Activated CD8-positive, alpha-beta T cell treated with anti-CD3 and anti-CD28 coated beads for 36 hours (primary cell): Measurements from ENCODE around the gene CCDC170. TPM values are rescaled to one million over a fixed set of nuclear protein-coding genes. Genes with fewer than 3 reads are reported as not detected.

Experiments used
- ATAC-seq: fragments of 200-7000 bp; cut with Tn5 transposase; one replicate; pipeline ENCODE4 v1.10.0; 2021; ENCODE audit warnings: mild to moderate bottlenecking, moderate library complexity
- CTCF ChIA-PET: fragments of 350-600 bp; sonication (Branson Sonifier 250); formaldehyde crosslinking; loops from one replicate; lab custom pipeline; 2021; ENCODE audit warnings: antibody characterized with exemption; lab: Charles Lee
- POLR2A ChIA-PET: fragments of 350-600 bp; sonication (Branson Sonifier 250); formaldehyde crosslinking; loops from one replicate; lab custom pipeline; 2021; ENCODE audit warnings: antibody characterized with exemption; lab: Charles Lee
- DNase-seq: peaks from one replicate; pipeline ENCODE4 v3.0.0-alpha.2; 2020
- H3K27ac Mint-ChIP-seq: one replicate; pipeline ENCODE4 v1.8.0; 2021; ENCODE audit warnings: mild to moderate bottlenecking, mixed read lengths
- H3K27me3 Mint-ChIP-seq: one replicate; pipeline ENCODE4 v1.8.0; 2021; ENCODE audit warnings: mixed read lengths
- H3K36me3 Mint-ChIP-seq: one replicate; pipeline ENCODE4 v1.8.0; 2021; ENCODE audit warnings: low read depth, mixed read lengths
- H3K4me1 Mint-ChIP-seq: one replicate; pipeline ENCODE4 v1.8.0; 2021; ENCODE audit warnings: low read depth, mixed read lengths
- H3K4me3 Mint-ChIP-seq: one replicate; pipeline ENCODE4 v1.8.0; 2021; ENCODE audit warnings: mild to moderate bottlenecking, moderate library complexity, mixed read lengths
- H3K9me3 Mint-ChIP-seq: one replicate; pipeline ENCODE4 v1.8.0; 2021; ENCODE audit warnings: mixed read lengths
- intact Hi-C: fragments of 100-400 bp; cut with micrococcal nuclease; formaldehyde crosslinking; loops from one replicate; pipeline ENCODE4 v1.10.0; 2022
- total RNA-seq, 2 experiments: library from RNA; stranded (reverse); gene quantifications; one replicate each; pipeline ENCODE4 v1.2.3, GENCODE V29; 2021
- TF ChIP-seq, protein P1 (sequence below): fragments of 200-600 bp; IDR thresholded peaks from one replicate; pipeline ENCODE4 v1.8.0; 2022; ENCODE audit warnings: antibody characterized with exemption, mild to moderate bottlenecking

The CCDC170 gene
- total RNA-seq, 2 experiments from 2014 or later = not detected

DNA sequence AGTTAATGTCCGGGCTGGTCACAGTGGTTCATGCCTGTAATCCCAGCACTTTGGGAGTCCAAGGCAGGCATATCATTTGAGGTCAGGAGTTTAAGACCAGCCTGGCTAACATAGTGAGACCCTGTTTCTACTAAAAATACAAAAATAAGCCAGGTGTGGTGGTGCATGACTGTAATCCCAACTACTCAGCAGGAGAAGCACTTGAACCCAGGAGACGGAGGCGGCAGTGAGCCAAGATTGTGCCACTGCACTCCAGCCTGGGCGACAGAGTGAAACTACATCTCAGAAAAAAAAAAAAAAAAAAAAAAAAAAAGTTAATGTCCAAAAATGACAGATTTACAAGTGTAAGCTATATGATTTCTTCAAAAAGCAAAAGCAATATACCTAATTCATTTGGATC is 124.9 kb downstream of the CCDC170 start:
- Mint-ChIP-seq H3K27me3 (peaks cover 10% of the 10 kb centered on the region), H3K36me3 (no peaks in the 10 kb centered on the region), H3K4me3 (no peak overlapping the region), H3K9me3 (no peaks in the 10 kb centered on the region), H3K4me1 (no peaks in the 10 kb centered on the region), H3K27ac (no peak overlapping the region)
- intact Hi-C loops = no loop called here
- ChIA-PET CTCF (no interaction called here), POLR2A (no interaction called here)
- DNase-seq (no peak), ATAC-seq (no peak)
- TF ChIP-seq, protein P1, sequence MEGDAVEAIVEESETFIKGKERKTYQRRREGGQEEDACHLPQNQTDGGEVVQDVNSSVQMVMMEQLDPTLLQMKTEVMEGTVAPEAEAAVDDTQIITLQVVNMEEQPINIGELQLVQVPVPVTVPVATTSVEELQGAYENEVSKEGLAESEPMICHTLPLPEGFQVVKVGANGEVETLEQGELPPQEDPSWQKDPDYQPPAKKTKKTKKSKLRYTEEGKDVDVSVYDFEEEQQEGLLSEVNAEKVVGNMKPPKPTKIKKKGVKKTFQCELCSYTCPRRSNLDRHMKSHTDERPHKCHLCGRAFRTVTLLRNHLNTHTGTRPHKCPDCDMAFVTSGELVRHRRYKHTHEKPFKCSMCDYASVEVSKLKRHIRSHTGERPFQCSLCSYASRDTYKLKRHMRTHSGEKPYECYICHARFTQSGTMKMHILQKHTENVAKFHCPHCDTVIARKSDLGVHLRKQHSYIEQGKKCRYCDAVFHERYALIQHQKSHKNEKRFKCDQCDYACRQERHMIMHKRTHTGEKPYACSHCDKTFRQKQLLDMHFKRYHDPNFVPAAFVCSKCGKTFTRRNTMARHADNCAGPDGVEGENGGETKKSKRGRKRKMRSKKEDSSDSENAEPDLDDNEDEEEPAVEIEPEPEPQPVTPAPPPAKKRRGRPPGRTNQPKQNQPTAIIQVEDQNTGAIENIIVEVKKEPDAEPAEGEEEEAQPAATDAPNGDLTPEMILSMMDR = no peak

DNA sequence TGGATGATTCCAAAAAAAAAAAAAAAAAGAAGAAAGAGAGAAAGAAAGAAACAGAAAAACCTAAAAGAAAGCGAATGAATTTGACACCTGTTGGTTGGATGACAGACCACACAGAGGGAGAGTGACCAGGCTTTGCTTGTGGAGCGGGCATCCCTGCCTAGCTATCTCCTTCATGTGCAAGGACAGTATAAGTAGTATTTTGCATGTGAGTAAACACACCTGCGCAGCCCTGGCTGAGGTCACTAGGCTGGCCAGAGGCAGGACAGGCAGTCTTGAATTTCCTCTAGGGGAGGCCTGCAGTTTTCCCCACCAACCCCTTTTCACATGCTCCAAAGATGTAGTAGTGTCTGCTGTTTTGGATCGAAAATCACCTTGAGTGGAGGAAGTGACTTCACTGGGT is 126.4 kb downstream of the CCDC170 start:
- Mint-ChIP-seq H3K9me3 (no peaks in the 10 kb centered on the region), H3K4me3 (no peak overlapping the region), H3K27me3 (peaks cover 8% of the 10 kb centered on the region), H3K27ac (no peak overlapping the region), H3K4me1 (no peaks in the 10 kb centered on the region), H3K36me3 (no peaks in the 10 kb centered on the region)
- TF ChIP-seq, protein P1 = no peak
- ATAC-seq (no peak), DNase-seq (no peak)
- intact Hi-C loops = no loop called here
- ChIA-PET POLR2A (no interaction called here), CTCF (no interaction called here)

DNA sequence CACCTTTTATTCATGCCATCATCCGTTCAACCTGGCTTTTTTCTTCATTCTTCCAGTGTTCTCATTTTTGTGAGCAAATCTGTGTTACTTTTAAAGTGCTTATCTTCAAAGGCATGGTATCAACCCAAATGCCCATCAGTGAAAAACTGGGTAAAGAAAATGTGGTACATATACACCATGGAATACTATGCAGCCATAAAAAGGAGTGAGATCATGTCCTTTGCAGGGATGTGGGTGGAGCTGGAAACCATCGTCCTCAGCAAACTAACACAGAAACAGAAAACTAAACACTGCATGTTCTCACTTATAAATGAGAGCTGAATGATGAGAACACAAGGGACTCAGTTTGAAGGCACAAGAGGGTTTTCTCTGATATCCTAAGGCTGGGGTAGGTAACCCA is 130.3 kb downstream of the CCDC170 start:
- no peak overlapping the region for H3K27ac Mint-ChIP-seq
- no peak for ATAC-seq
- peaks cover 9% of the 10 kb centered on the region for H3K27me3 Mint-ChIP-seq
- TF ChIP-seq, protein P1 = no peak
- no peak overlapping the region for H3K4me3 Mint-ChIP-seq
- H3K36me3 Mint-ChIP-seq = no peaks in the 10 kb centered on the region
- H3K9me3 Mint-ChIP-seq = no peaks in the 10 kb centered on the region
- DNase-seq = no peak
- CTCF ChIA-PET = interaction anchor here (0.7 to 1.2 kb wide), 2 partner anchors 17 to 197 kb away, joined by 3 to 4 read pairs; no protein-coding TSS in a partner anchor
- POLR2A ChIA-PET = no interaction called here
- intact Hi-C loops = no loop called here
- H3K4me1 Mint-ChIP-seq = peaks cover 18% of the 10 kb centered on the region

DNA sequence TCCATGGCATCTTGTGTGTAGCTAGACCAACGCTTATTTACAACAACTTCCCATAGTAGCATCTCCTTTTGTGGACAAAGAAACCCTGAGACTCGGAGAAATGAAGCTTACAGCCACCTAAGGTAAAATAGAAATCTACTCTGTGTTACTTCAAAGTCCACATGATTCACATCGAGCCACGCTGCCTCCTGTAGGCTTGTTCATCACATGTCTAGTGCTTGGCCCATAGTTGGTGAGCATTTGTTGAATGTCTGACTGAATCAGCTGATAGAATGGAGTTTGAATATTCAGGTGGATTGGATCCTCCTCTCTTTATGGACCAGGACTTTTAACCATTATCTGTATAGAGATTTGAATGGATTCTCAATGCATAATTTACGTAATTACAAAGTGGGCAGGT is 130.7 kb downstream of the CCDC170 start:
- intact Hi-C loops = no loop called here
- CTCF ChIA-PET = interaction anchor here (0.7 to 1.2 kb wide), 2 partner anchors 17 to 197 kb away, joined by 3 to 4 read pairs; no protein-coding TSS in a partner anchor

DNA sequence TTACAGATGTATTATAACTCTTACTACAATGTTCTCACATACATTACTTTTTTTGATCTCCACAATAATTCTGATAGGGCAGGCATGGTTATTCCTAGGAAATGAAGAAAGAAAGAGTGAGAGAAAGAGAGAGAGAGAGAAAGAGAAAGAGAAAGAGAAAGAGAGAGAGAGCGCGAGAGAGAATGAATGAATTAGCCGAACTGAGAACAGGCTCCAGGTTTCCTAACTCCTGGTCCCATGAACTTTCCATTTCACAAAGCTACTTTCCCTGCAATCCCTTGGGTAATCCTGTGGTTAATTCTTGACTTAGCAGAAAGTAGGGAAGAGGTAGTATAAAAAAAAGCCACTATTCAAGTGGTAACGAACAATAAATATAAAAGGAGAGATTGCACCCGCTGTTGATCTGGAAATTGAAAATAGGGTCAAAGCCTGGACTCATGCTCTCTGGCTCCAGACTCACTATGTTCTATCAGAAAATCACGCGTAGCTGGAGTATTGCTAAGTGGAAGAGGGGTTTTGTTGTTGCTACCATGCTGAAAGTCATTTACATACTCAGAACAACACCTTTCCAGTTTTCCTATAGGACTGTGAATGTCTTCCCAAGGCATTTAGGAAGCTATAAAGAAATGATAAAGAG is 131.2 kb downstream of the CCDC170 start:
- H3K4me3 Mint-ChIP-seq = no peak overlapping the region
- ATAC-seq (no peak), DNase-seq (no peak)
- TF ChIP-seq, protein P1 = no peak
- H3K9me3 Mint-ChIP-seq = no peaks in the 10 kb centered on the region
- no peak overlapping the region for H3K27ac Mint-ChIP-seq
- ChIA-PET CTCF (interaction anchor here (0.7 to 1.2 kb wide), 2 partner anchors 18 to 196 kb away, joined by 3 to 4 read pairs; no protein-coding TSS in a partner anchor), POLR2A (interaction anchor here (0.6 kb wide), 1 partner anchor 461 kb away, joined by 4 read pairs; no protein-coding TSS in a partner anchor)
- H3K4me1 Mint-ChIP-seq = peaks cover 18% of the 10 kb centered on the region
- H3K27me3 Mint-ChIP-seq = peaks cover 7% of the 10 kb centered on the region
- no peaks in the 10 kb centered on the region for H3K36me3 Mint-ChIP-seq
- intact Hi-C loops = no loop called here

More for the DNA sequence above, 130.7 kb downstream of the CCDC170 start:
- TF ChIP-seq, protein P1 = no peak
- no peaks in the 10 kb centered on the region for H3K9me3 Mint-ChIP-seq
- H3K36me3 Mint-ChIP-seq = no peaks in the 10 kb centered on the region
- H3K27ac Mint-ChIP-seq = no peak overlapping the region
- POLR2A ChIA-PET = interaction anchor here (0.6 kb wide), 1 partner anchor 460 kb away, joined by 4 read pairs; no protein-coding TSS in a partner anchor
- ATAC-seq = no peak
- DNase-seq = no peak
- H3K4me1 Mint-ChIP-seq = peaks cover 18% of the 10 kb centered on the region
- no peak overlapping the region for H3K4me3 Mint-ChIP-seq
- H3K27me3 Mint-ChIP-seq = peaks cover 8% of the 10 kb centered on the region
